RWPE1 (cell line): ENCODE measurements around the gene NHS.

Experiments used
- CTCF ChIA-PET: fragments of 350-600 bp; sonication (Branson Sonifier 250); formaldehyde crosslinking; extraction: SDS; loops from one replicate; lab custom pipeline; 2021; lab: Yijun Ruan, JAX
- POLR2A ChIA-PET: fragments of 400-600 bp; formaldehyde crosslinking; extraction: SDS; loops from one replicate; lab custom pipeline; 2020; ENCODE audit warnings: antibody characterized with exemption; ENCODE audit not compliant: low non-redundant PET; lab: Yijun Ruan, JAX
- DNase-seq: peaks from one replicate; pipeline ENCODE4 v3.0.0; 2012; ENCODE audit warnings: low spot score
- H3K27ac ChIP-seq: fragments of 450-650 bp; 2 replicates; pipeline ENCODE4 v1.5.1; 2017
- CTCF ChIP-seq: fragments of 450-650 bp; conservative IDR thresholded peaks from 2 replicates; pipeline ENCODE4 v1.5.1; 2017; ENCODE audit warnings: low read depth, mild to moderate bottlenecking

NHS gene

DNA sequence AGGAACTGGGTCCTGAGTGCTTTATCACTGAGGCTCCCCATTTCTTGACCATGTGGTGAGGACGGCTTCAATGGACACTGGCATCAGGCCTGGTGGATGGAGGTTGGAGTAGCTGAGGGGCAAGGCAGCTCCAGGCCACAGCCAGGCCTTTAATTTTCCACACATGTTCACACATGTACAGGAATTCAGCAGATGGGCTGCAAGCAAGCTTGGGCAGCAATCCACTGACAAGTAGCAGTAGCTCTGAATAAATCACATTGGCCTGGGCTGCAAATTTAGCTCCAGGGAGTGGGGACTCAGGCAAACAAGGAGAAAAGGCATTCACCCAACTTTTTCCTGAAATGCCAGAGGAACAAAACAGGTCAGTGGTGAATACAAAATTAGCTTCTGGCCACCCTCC lies 254.5 kb downstream of the NHS start:
- TF ChIP-seq CTCF = no peak
- ChIA-PET POLR2A (no interaction called here), CTCF (interaction anchor here (0.6 to 0.7 kb wide), 2 partner anchors 38 to 200 kb away, joined by 3 read pairs; no protein-coding TSS in a partner anchor)
- H3K27ac ChIP-seq = 0 out of 2 replicates have a peak overlapping the region, but pooled peaks have one; percentile 29
- DNase-seq = peak; percentile 28

- no peak for TF ChIP-seq CTCF
- POLR2A ChIA-PET = no interaction called here
- H3K27ac ChIP-seq = no peak overlapping the region
- CTCF ChIA-PET = interaction anchor here (0.7 kb wide), 1 partner anchor 470 kb away, joined by 3 read pairs; no protein-coding TSS in a partner anchor
- DNase-seq = no peak
Observed at GRCh38 chrX:17631647-17632046, 256.6 kb downstream of the NHS start.

- ChIA-PET POLR2A (no interaction called here), CTCF (no interaction called here)
- DNase-seq = peak; percentile 38
- no peak for TF ChIP-seq CTCF
- no peak overlapping the region; the same call in 1 of the 2 replicates for H3K27ac ChIP-seq
Observed at GRCh38 chrX:17632942-17633341, 257.9 kb downstream of the NHS start.

DNA sequence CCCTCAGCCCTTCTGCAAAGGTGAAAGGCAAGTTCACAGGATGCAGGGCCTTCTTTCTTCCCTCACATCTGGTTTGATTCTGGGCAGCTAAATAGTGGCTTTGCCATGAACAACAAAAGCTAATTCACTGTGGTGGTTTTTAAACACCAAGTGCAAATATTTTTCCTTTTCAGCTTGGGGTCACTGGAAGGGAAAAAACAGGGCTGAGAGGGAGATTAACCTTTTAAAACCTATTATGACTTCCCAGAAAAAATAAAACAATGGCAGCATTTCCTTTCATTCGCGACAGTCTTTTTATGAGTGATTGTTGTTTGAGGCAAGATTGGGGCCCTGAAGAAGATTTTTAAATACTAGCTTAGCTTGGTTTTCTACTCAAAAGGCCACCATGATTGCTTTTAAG lies 258.5 kb downstream of the NHS start:
- ChIA-PET POLR2A (no interaction called here), CTCF (no interaction called here)

DNA sequence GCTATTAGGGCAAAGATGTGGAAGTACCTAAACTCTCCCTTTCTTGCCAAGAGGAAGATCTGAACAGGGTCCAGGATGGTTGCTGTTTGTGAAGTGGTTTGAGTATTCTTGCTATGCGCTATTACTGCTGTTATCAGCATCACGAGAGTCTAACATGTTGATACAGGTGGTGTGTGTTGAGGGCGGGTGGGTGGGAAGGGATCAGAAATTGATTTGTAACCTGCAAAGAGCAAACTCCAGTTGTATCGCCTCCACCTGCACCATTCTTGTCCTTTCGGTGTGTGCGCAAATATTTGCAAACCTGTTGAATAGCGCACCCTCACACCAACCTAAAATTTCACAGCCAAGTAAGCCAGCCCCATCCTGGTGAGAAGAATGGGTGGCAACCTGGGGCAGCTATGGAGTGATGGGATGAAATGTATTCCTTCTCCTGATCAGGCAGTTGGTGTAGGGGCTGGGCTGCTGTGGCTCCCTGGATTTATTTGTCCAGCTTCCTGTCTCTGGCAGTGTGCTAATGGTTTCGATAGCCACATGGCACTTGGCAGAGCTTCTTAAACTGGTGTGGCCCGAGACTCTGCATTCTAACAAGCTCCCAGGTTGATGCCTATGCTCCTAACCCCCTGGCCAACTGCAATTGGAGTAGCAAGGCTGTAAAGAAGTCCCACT lies 259.7 kb downstream of the NHS start:
- POLR2A ChIA-PET = no interaction called here
- no peak for TF ChIP-seq CTCF
- H3K27ac ChIP-seq = no peak overlapping the region
- CTCF ChIA-PET = no interaction called here
- no peak for DNase-seq

More for the DNA sequence above, 258.5 kb downstream of the NHS start:
- no peak overlapping the region; the same call in 1 of the 2 replicates for H3K27ac ChIP-seq
- TF ChIP-seq CTCF = no peak
- DNase-seq = no peak

DNA sequence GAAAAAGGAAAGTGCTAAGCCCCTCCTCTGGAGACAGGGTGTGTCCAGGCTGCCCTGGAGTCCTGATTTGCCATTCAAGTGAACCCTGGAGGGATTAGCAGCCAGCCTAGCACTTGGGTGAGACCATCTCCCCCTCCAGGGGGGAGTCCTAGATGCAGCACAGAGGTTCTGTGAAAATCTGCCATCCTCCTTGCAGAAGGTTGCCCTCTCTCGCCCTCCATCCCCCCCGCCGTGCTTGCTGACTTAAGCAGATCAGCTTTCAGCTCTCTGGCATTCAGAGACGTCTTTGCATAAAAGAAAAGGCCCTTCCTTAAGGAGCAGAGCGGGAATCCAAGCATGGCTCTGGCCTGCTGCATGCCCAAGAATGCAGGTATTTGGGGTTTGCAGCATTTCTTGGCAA lies 260.2 kb downstream of the NHS start:
- no peak overlapping the region for H3K27ac ChIP-seq
- CTCF ChIA-PET = no interaction called here
- DNase-seq = no peak
- TF ChIP-seq CTCF = no peak
- POLR2A ChIA-PET = no interaction called here
